ENCODE data around the gene AGFG2.

Gene AGFG2

DNA sequence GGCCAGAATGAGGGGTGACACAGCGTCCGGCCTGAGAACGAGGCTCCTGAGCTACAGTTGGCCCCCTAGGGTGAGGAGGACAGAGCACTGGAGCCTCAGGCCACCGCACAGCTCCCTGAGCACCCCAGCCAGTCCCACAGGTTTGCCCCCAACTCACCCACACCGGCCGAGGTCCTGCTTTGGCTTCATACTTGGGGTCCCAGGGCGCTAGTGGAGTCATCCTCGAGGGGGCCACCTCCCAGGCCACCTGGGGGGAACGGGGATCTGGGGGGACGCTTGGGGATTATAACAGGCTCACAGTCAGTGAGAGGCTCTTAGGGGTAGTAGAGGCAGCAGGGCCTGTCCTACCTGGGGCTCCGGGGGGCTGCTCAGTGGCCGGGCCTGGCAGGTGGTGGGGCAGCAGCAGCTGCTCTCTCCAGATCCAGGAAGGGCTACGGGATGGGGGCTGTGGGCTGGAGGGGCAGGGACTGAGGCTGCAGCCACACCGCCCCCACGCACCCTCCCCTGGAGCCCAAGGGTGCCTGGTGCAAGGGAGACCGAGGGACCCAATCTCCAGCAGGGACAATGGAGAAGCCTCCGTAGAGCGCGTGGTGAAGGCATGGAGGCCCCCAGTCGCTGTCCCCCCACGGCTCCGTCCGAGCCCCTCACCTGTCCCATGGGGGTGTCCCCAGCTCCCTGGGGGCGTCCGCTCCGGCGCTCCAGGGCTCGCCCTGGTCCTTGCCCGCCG is 34.1 kb downstream of the AGFG2 start:
- DNase-seq: no peak
- peaks cover 42% of the 10 kb centered on the region for H3K36me3 ChIP-seq (replicated peaks)
- no peaks in the 10 kb centered on the region for H3K27me3 ChIP-seq (replicated peaks)
- no peak overlapping the region for H3K4me3 ChIP-seq (ENCODE audit: low read depth, low read length)
- in situ Hi-C loops (cut with HindIII; ENCODE audit: low pct_ligation_motif_present, low sequenced_read_pairs): no loop called here
- TF ChIP-seq, protein P1, sequence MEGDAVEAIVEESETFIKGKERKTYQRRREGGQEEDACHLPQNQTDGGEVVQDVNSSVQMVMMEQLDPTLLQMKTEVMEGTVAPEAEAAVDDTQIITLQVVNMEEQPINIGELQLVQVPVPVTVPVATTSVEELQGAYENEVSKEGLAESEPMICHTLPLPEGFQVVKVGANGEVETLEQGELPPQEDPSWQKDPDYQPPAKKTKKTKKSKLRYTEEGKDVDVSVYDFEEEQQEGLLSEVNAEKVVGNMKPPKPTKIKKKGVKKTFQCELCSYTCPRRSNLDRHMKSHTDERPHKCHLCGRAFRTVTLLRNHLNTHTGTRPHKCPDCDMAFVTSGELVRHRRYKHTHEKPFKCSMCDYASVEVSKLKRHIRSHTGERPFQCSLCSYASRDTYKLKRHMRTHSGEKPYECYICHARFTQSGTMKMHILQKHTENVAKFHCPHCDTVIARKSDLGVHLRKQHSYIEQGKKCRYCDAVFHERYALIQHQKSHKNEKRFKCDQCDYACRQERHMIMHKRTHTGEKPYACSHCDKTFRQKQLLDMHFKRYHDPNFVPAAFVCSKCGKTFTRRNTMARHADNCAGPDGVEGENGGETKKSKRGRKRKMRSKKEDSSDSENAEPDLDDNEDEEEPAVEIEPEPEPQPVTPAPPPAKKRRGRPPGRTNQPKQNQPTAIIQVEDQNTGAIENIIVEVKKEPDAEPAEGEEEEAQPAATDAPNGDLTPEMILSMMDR (IDR thresholded peaks at IDR 0.05; ENCODE audit: low read depth, low read length, missing control alignments): no peak
- H3K27ac ChIP-seq: no peak overlapping the region

DNA sequence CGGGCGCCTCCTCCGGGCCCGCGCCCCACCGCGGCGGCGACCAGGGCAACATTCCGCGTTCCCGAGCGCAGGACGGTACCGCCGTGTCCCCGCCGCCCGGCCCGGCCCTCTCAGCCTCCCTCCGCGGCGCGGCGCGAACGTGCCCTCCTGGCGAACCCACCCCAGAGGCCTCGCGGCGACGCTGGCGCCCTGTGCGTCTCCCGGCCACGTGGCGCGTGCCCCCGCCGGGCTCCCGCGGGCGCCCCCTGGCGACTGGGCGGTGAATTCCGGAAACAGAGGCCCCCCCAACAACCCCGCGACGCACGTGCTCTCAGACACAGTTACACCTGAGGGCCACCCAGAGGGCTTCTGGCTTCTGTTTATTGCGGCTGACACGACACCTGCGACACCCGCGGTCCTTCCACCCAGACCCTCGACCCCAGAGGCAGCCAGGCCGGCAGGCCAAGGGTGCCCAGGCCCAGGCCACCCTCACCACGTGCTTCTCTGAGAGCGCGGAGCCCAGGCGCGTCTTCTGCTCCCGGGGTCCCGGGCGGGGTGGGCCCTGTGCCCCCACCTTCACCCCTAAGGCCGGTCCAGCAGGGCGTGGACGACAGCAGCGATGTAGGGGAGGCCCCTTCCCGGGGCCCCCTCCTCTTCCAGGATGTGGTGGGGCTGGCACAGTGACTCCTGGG is 34.8 kb downstream of the AGFG2 start, which contains the start of gene SAP25:
Gene SAP25 (minus strand): TSS at position 210 of the 671 bp plus-strand sequence. CDS start 158 bp downstream, at position 52.
- Histone ChIP-seq H3K4me3 (ENCODE audit: low read depth, low read length) (no peak within 1 kb of the TSS), H3K27ac (no peak within 1 kb of the TSS), H3K36me3 (replicated peaks) (peaks cover 49% of the 10 kb centered on the region), H3K27me3 (replicated peaks) (no peaks in the 10 kb centered on the region)
- TF ChIP-seq, protein P1 (IDR thresholded peaks at IDR 0.05; ENCODE audit: low read depth, low read length, missing control alignments): peak; percentile 15
- no peak for DNase-seq
- in situ Hi-C loops (cut with HindIII; ENCODE audit: low pct_ligation_motif_present, low sequenced_read_pairs): no loop called here

DNA sequence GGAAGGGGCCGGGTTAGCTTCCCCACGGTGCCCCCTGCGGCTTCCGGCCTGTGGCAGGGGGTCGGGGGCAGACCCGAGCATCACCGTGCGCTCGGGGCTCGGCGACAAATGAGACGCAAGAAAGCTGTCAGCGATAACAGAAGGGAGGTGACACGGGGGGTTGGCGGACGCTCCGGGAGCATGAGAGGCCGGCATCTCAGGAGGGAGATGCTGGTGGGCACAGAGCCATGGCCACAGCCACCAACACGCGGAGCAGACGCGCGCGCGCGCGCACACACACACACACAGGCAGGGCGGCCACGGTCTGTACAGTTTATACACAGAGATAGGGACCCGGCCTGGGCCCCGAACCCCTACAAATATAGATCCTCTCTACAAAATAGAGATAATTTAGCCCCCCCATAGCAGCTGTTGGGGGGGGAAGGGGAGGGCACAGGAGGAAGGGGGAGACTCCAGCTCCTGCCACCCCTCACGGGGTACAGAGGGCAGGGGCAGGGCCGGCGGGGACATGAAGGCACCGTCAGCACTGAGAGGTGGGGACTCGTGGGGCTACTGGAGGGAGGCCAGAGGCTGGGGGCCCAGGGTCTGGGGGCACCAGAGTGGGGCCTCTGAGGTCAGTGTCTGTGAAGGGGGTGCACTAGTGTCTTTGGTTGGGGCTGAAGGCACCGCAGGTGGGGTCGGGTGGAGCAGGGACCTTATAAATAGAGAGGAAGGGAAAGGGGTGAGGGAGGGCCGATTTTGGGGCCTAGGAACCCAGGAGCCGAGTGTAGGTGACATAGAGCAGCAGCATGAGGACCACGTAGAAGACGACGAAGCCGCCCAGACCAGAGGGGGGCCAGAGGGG is 35.6 kb downstream of the AGFG2 start:
- in situ Hi-C loops (cut with HindIII; ENCODE audit: low pct_ligation_motif_present, low sequenced_read_pairs): no loop called here
- Histone ChIP-seq H3K36me3 (replicated peaks) (peaks cover 53% of the 10 kb centered on the region), H3K27me3 (replicated peaks) (no peaks in the 10 kb centered on the region), H3K27ac (no peak overlapping the region), H3K4me3 (ENCODE audit: low read depth, low read length) (no peak overlapping the region)
- DNase-seq: no peak
- TF ChIP-seq, protein P1 (IDR thresholded peaks at IDR 0.05; ENCODE audit: low read depth, low read length, missing control alignments): no peak

DNA sequence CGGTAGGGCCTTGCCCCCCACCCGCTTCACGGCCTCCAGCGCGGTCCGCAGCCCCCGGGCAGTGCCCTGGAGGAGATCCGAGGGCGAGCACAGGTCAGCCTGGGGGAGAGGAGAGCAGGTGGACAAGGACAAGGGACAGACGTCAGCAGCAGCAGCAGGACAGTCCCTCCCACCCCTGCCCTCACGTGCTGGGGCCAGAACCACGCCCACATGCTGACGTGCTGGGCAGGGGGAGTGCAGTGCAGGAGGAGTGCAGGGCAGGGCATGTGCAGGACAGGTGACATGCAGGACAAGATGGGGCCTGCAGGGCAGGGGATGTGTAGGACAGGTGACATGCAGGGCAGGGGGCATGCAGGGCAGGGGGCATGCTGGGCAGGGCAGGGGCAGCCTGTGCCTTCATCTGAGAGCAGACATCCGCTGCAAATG is 36.2 kb downstream of the AGFG2 start:
- no peak overlapping the region for H3K27ac ChIP-seq
- TF ChIP-seq, protein P1 (IDR thresholded peaks at IDR 0.05; ENCODE audit: low read depth, low read length, missing control alignments): no peak
- in situ Hi-C loops (cut with HindIII; ENCODE audit: low pct_ligation_motif_present, low sequenced_read_pairs): no loop called here
- H3K36me3 ChIP-seq (replicated peaks): peaks cover 59% of the 10 kb centered on the region
- no peaks in the 10 kb centered on the region for H3K27me3 ChIP-seq (replicated peaks)
- no peak for DNase-seq
- no peak overlapping the region for H3K4me3 ChIP-seq (ENCODE audit: low read depth, low read length)

DNA sequence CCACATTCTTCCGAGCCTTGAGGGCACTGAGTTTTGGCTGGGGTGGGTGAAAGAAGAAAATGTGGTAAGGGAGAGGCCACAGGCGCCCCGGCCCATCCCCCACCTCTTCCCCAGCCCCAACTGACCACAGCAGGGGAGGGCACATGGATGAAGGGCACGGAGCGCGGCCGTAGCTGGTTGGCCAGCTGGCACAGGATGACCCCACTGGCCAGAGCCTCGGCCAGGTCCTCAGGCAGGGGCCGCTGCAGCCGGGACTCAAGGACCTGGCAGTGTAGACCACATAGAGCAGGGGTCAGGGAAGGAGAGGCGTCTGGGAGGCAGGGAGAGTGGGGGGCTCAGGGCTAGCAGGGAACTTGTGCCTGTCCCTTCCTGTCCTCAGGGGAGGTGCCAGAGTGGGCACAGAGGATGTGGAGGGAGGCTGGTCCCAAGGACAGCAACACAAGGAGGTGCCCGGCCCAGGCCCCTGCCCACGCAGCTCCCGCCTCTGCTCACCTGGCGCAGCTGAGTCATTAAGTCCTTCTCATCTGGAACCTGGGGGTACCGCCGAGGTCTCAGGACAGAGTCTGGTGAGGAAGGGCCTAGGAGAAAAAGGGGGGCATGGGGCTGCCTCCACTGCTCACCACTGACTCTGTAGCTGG is 36.9 kb downstream of the AGFG2 start:
- Histone ChIP-seq H3K27ac (no peak overlapping the region), H3K27me3 (replicated peaks) (no peaks in the 10 kb centered on the region), H3K36me3 (replicated peaks) (peaks cover 66% of the 10 kb centered on the region), H3K4me3 (ENCODE audit: low read depth, low read length) (no peak overlapping the region)
- TF ChIP-seq, protein P1 (IDR thresholded peaks at IDR 0.05; ENCODE audit: low read depth, low read length, missing control alignments): no peak
- no peak for DNase-seq
- in situ Hi-C loops (cut with HindIII; ENCODE audit: low pct_ligation_motif_present, low sequenced_read_pairs): no loop called here

Data from brain microvascular endothelial cell (primary cell).